ENCODE data around the gene SCAMP4. TPM values are rescaled to one million over a fixed set of nuclear protein-coding genes. Genes with fewer than 3 reads are reported as not detected.

The SCAMP4 gene
- total RNA-seq, 1 experiment from 2014 or later: 69.8 TPM

- DNase-seq: no peak
- Histone ChIP-seq H3K27ac (no peak overlapping the region), H3K9me2 (ENCODE audit: insufficient read depth) (no peaks in the 10 kb centered on the region), H4K20me1 (ENCODE audit: insufficient read depth) (no peaks in the 10 kb centered on the region), H3K79me2 (ENCODE audit: low read depth) (peaks cover under 1% of the 10 kb centered on the region; the same call in 1 of the 2 replicates), H3K36me3 (ENCODE audit: low read depth) (no peaks in the 10 kb centered on the region), H3K4me2 (no peak overlapping the region), H3F3A (ENCODE audit: insufficient read depth, low read depth) (no peaks in the 10 kb centered on the region), H3K4me3 (no peak overlapping the region), H3K27me3 (ENCODE audit: insufficient read depth, low read depth) (no peaks in the 10 kb centered on the region), H2AFZ (no peak overlapping the region), H3K9me3 (ENCODE audit: insufficient read depth, low read depth) (no peaks in the 10 kb centered on the region), H3K4me1 (replicated peaks; ENCODE audit: insufficient read depth) (no peaks in the 10 kb centered on the region)
- TF ChIP-seq CTCF (conservative IDR thresholded peaks at IDR 0.05): no peak
- no peak for TF ChIP-seq EZH2 (IDR thresholded peaks at IDR 0.05; ENCODE audit: low read depth)
- intact Hi-C loops (cut with micrococcal nuclease; ENCODE audit: unreplicated experiment): no loop called here
- CTCF ChIA-PET: no interaction called here
- BruUV-seq (replicated peaks): no TSS peak
- POLR2A ChIA-PET (ENCODE audit: unreplicated experiment): no interaction called here
Observed at GRCh38 chr19:1889907-1890306, 15.3 kb upstream of the SCAMP4 start.

GRCh38 chr19:1893791-1894190 is 11.4 kb upstream of the SCAMP4 start:
- BruUV-seq (replicated peaks): no TSS peak
- peaks cover 12% of the 10 kb centered on the region; the same call in 1 of the 2 replicates for H3F3A ChIP-seq (ENCODE audit: insufficient read depth, low read depth)
- TF ChIP-seq EZH2 (IDR thresholded peaks at IDR 0.05; ENCODE audit: low read depth) (no peak), CTCF (conservative IDR thresholded peaks at IDR 0.05) (no peak)
- no peaks in the 10 kb centered on the region for H3K79me2 ChIP-seq (ENCODE audit: low read depth)
- CTCF ChIA-PET: interaction anchor here (0.6 kb wide), 1 partner anchor 480 kb away, joined by 5 read pairs; no protein-coding TSS in a partner anchor
- H2AFZ ChIP-seq: no peak overlapping the region
- no peaks in the 10 kb centered on the region for H3K9me3 ChIP-seq (ENCODE audit: insufficient read depth, low read depth)
- DNase-seq: no peak
- no peaks in the 10 kb centered on the region for H3K9me2 ChIP-seq (ENCODE audit: insufficient read depth)
- H3K4me3 ChIP-seq: no peak overlapping the region
- H3K36me3 ChIP-seq (ENCODE audit: low read depth): no peaks in the 10 kb centered on the region
- intact Hi-C loops (cut with micrococcal nuclease; ENCODE audit: unreplicated experiment): no loop called here
- no peaks in the 10 kb centered on the region for H3K4me1 ChIP-seq (replicated peaks; ENCODE audit: insufficient read depth)
- no peaks in the 10 kb centered on the region for H4K20me1 ChIP-seq (ENCODE audit: insufficient read depth)
- no peaks in the 10 kb centered on the region for H3K27me3 ChIP-seq (ENCODE audit: insufficient read depth, low read depth)
- POLR2A ChIA-PET (ENCODE audit: unreplicated experiment): no interaction called here
- H3K27ac ChIP-seq: no peak overlapping the region
- H3K4me2 ChIP-seq: no peak overlapping the region

DNA sequence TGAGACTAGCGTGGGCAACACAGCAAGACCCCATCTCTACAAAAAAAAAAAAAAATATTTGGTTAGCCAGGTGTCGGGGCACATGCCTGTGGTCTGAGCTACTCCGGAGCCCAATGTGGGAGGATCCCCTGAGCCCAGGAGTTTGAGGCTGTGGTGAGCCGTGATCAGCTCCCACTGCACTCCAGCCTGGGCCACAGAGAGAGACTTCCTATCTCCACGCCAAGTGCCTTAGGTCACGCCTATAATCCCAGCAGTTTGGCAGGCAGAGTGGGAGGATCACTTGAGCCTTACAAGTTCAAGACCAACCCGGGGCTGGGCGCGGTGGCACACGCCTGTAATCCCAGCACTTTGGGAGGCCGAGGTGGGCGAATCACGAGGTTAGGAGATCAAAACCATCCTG is 8.7 kb upstream of the SCAMP4 start:
- no peak for DNase-seq
- no TSS peak for BruUV-seq (replicated peaks)
- Histone ChIP-seq H3K36me3 (ENCODE audit: low read depth) (no peaks in the 10 kb centered on the region), H4K20me1 (ENCODE audit: insufficient read depth) (no peaks in the 10 kb centered on the region), H3K79me2 (ENCODE audit: low read depth) (no peaks in the 10 kb centered on the region), H3K4me1 (replicated peaks; ENCODE audit: insufficient read depth) (no peaks in the 10 kb centered on the region), H3K9me2 (ENCODE audit: insufficient read depth) (no peaks in the 10 kb centered on the region), H3K4me2 (no peak overlapping the region), H3F3A (ENCODE audit: insufficient read depth, low read depth) (peaks cover 12% of the 10 kb centered on the region; the same call in 1 of the 2 replicates), H2AFZ (no peak overlapping the region), H3K4me3 (no peak overlapping the region), H3K9me3 (ENCODE audit: insufficient read depth, low read depth) (no peaks in the 10 kb centered on the region), H3K27ac (no peak overlapping the region), H3K27me3 (ENCODE audit: insufficient read depth, low read depth) (no peaks in the 10 kb centered on the region)
- TF ChIP-seq EZH2 (IDR thresholded peaks at IDR 0.05; ENCODE audit: low read depth) (no peak), CTCF (conservative IDR thresholded peaks at IDR 0.05) (no peak)
- ChIA-PET POLR2A (ENCODE audit: unreplicated experiment) (no interaction called here), CTCF (interaction anchor here (0.6 kb wide), 1 partner anchor 381 kb away, joined by 8 read pairs; no protein-coding TSS in a partner anchor)
- intact Hi-C loops (cut with micrococcal nuclease; ENCODE audit: unreplicated experiment): no loop called here
